HTR-8/SVneo (cell line): Measurements from ENCODE around the gene SIM1.

ENCODE experiments used
- DNase-seq: peaks from one replicate; pipeline ENCODE4 v3.0.0; 2011; ENCODE audit warnings: low spot score, mixed read lengths; ENCODE audit not compliant: insufficient read length
- FAIRE-seq: peaks from 2 replicates; lab custom pipeline; 2011; peaks lifted over from hg19 to GRCh38; lab: Jason Lieb, UNC

Gene SIM1, protein sequence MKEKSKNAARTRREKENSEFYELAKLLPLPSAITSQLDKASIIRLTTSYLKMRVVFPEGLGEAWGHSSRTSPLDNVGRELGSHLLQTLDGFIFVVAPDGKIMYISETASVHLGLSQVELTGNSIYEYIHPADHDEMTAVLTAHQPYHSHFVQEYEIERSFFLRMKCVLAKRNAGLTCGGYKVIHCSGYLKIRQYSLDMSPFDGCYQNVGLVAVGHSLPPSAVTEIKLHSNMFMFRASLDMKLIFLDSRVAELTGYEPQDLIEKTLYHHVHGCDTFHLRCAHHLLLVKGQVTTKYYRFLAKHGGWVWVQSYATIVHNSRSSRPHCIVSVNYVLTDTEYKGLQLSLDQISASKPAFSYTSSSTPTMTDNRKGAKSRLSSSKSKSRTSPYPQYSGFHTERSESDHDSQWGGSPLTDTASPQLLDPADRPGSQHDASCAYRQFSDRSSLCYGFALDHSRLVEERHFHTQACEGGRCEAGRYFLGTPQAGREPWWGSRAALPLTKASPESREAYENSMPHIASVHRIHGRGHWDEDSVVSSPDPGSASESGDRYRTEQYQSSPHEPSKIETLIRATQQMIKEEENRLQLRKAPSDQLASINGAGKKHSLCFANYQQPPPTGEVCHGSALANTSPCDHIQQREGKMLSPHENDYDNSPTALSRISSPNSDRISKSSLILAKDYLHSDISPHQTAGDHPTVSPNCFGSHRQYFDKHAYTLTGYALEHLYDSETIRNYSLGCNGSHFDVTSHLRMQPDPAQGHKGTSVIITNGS

DNA sequence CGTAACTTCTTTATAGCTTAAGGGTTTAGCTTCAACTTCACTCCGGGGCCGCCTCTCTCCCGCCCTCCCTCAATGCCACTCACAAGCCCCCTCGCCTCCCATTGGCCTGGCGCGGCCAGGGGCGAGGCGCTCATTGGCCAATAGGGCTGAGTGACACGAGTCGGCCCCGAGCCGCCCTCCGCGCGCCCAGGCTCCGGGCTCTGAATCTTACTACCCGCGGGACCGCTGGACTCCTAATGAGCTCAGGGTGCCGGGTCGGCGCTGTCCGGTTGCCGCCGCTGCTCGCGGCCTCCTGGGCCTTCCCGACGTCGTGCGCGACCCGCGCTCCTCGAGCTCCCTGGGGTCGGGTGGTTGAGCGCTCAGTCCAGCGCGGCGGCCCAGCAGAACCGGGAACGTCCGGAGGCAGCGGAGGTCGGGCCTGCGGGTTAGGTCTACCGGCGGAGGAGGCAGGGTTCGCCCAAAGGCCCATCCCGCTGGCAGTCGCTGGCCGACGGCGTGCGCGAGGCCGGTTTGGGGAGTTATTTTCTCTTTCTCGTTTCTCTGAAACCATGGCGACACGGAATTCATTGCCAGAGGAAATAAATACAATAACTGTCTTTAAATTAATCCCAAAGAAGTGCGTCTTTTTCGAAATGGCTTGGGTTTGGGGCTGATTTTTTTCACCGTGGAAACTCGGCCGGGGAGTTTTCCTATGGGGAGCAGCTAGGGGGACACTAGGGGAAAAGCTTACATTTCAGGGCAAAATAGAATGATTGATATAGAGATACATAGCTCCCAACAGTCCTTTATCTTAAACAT lies at the start of gene SIM1:
SIM1 (minus strand) TSS at position 19 of the 798 bp plus-strand sequence. CDS start 1,453 bp downstream, outside the sequence.
- FAIRE-seq (peak; percentile 74), DNase-seq (peak; percentile 94)

DNA sequence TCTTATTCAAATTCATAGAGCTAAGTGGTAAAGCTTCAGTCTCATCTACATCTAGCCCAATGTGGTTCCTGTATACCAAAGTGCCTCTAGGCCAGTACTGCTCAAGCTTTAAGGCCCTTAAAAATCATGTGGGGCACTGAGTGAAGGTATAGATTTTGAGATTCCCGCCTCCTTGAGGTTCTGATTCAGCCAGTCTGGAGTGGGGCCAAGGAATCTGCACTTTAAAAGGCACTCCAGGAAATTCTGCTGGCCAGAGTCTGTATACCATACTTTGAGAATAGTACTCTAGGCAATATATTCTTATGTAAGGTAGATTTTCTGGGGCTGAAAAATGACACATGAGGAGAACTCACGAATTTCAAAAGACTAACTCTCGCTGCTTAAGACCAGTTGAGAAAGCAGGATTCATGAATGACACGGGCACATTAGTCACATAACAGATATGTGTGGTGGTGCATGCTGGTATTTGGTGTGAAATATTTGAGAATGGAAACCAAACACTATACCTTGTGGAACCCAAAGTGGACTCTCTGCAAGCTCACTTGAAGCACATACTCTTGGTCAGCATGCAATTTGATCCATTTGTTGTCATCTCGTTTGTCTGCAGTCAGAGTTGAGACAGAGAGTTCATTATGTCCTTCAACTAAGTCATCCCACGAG lies 47.6 kb upstream of the SIM1 start:
- peak; percentile 9 for FAIRE-seq
- no peak for DNase-seq

DNA sequence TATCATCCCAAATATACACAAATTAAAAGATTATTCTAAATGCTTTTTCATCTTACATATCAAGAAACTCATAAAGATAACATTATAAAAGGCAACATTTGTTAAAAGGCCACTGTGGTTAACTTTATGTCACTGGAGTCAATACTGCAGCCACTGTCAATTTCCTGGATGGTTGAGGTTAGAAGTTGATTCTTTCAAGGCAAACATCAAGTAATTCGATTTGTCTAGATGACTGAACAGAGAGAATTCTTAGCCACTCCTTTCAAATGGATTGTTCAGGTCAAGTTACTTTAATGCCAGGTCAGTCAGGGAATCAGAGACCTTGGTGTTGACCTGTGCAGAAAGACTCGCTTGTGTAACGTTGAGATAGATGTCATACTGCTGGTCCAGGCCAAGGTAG lies 44.4 kb upstream of the SIM1 start:
- FAIRE-seq (no peak), DNase-seq (no peak)

DNA sequence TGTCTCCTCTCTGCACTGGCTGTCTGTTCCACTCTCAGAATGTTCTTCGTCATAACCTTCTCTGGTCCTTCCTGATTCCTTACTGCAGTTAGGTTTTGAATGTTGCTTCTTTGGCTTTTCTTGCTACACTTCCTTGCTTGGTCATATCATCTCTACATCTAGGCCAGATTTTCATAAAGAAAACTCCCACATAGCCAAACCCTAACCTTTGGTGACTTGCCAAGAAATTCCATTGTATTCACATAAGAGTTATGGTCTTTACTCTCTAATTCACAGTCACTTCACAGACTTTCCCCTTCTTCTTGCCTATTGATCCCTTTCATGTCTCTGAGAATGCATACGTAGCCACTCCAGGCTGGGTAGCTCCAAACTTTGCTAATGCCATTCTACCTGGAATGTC lies 41.9 kb upstream of the SIM1 start:
- FAIRE-seq (no peak), DNase-seq (no peak)

DNA sequence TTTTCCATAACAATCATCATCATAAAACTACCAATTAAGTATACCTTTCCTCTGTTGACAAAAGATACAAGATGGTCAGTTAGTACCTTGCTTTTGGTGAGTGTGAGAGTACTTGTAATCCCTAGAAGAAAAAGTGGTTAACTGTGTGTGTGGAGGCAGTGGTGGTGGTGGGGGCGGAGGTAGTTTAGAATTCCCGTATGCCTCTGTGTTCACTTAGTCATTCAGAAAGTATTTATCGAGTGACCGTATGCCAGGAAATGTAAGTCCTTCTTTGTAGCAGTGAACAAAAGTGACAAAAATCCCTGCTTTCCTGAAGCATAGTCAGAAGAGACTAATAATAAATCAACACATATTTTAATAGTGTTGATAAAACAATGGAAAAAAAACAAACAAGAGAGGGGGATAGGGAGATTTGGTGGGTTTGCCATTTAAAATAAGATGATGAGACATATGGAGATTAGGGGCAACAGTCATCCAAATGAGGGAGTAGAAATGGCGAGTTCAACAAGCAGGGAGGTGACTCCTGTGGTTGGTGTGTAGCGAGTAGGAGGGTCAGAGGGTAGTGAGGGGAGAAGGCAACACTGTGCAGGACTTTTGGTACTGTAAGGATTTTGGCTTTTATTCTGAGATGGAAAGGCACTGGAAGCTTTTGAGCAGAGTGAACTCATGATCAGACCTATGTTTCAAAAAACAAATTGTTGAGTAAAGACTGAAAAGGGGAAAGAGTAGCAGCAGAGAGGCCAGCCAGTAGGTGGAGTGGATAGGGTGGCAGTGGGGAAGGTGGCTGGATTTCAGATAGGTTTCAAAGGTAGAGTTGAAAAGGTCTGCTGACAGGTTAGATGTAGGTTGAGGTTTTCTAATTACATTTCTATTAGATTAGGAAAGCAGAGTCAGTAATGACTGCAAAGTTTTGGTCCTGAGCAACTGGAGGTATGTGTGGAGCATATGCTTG lies 40.3 kb upstream of the SIM1 start:
- DNase-seq (peak; percentile 40), FAIRE-seq (peak; percentile 79)

DNA sequence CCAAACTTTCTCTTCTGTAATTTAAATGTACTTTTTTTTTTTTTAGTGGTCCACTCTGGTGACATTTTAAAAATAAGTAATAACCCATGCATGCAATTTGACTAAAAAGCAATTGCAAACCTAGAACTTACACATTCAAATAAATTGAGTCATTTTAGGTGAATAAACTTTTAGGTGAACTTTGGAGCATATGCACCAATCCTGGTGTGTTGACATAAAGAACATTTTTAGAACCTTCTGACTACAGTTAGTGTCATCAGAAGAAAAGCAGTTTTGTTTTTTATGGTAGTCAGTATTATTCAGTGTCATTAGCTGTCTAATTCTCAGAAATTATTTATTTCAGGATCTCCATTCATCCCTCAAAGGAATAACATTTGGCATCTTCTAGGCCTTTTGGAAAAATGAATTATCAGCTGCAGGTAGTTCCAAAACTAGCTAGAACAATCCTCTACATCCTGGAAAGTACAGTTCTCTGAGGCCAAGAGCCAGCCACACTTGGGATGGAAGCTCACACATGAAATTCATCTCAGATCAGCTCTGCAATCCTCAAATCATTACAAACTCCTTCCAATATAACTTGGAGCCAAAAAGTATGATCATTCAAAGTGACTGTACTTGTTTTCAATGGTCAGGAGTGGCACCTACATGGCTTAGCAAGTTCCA lies 38.5 kb upstream of the SIM1 start:
- no peak for FAIRE-seq

DNA sequence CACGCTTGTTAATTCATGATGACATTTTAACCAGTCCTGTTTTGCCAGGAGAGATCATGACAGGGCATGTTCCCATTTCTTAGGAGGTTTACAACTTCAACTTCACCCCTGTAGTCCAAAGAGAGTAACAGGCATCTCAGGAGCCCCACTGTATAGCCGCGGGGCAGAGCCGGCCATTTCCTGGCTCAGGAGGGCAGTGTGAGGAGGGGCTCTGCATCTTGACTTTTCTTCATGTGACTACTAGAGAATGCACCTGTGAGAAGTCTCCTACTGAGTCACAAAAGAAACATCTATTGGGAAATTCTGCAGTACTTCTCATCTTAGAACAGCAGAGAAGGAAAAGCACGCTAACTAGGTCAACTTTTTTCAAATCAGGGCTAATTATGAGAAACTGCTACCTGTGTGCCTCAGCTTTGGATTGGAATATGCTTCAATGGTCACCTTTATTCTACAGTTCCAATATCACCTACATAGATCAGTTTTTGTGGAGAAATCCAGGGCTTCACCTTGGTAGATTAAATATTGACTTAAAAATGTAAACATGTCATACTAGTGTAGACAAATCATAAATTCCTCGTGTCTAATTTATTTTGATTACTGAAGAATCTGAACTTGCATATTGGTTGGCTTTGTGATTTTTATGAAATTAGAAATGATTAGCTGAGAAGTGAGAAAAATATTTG lies 28.6 kb upstream of the SIM1 start:
- no peak for DNase-seq
- FAIRE-seq: no peak

More for the DNA sequence above, 38.5 kb upstream of the SIM1 start:
- DNase-seq: no peak

DNA sequence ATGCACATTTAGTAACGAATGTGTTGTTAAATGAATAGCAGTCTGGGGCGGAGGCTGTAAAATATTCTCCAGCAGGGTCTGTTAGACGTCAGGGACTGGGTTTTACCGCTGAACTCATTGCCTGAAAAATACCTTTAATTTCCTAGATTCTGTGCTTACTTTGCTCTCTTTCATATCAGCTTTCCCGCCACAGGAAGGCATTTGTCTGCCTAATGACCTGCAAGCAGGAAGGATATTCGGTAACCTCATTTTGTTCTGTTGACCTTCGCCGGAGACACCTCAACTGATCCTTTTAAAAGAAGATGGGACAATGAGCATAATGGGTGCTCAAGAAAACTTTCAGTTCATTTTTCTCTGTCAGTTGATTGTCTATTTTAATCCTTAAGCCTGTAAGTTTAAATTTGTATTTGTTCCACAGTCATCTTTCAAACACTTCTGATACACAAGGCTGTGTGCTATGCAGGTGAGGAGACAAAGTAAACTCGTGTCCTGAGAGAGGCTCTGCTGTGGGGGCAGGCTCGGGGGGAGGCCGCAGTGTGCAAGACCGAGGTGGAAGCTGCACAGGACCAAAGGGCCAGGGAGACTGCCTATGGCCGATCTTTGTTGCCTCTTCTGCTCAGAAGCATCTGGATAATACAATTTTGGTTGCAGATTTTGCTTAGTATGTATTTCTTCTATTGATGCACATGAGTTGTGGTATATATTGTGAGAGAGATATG lies 27.4 kb upstream of the SIM1 start:
- FAIRE-seq (no peak), DNase-seq (no peak)

DNA sequence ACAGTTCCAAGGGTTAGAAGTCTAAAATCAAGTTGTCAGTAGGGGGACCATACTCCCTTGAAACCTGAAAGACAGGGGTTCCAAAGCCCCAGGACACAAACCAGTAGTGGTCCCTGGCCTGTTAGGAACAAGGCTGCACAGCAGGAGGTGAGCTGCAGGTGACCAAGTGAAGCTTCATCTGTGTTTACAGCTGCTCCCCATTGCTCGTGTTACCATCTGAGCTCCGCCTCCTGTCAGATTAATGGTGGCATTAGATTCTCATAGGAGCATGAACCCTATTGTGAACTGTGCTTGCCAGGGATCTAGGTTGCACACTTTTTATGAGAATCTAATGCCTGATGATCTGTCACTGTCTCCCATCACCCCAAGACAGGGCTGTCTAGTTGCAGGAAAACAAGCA lies 25.3 kb upstream of the SIM1 start:
- FAIRE-seq (no peak), DNase-seq (no peak)

DNA sequence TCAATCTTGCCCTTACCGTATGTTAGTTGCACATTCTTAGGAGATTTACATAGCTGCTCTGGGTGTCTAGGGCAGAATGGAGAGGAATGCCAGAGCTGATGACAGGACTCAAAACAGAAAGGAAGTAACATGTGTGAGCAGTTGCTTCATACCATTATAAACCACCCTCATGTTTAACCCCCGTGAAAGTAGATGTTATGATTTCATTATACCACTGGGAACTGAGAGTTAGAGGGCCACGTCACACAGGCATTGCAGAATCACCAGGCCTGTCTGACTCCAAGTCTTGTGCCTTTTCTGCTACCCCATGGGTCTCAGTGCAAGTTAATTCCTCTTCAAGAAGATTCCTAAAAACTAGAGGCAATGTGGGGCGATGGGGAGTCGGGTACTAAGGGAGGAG lies 23.5 kb upstream of the SIM1 start:
- DNase-seq (no peak), FAIRE-seq (no peak)

DNA sequence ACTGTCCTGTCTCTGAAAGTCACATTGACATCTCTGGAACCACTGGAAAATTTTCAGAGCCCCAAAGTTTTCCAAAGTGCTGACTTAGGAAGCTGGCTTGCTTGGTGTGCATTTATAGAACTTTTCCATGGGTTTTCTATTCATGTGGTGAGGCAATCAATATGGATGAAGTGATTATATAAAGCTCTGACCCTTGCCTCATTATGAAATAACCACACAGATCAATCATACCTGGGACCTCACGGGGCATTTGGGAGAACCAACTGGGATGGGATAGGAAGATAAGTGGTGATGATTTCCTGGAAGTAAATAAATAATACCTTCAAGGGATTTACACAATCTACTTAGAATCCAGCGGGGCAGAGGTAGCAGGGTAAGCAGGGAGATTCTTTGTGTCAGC lies 22.9 kb upstream of the SIM1 start:
- DNase-seq: no peak
- FAIRE-seq: no peak

DNA sequence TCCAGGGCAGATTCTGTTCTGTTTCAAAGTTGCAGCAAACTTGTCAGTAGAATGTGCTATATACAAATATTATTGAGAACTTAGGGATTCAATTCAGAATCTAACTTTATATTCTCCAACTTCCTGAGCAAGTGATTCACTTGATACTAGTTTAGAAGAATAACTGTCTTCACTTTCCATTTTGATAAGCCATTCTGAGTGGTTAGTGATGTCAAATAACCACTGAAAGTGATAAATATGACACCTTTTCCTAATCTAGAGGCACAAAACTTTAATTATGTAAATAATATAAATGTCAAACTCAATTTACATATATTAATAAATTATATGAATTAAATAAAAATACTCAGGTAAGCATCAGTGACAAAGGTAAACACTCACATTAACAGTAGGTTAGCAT lies 20.5 kb upstream of the SIM1 start:
- FAIRE-seq (no peak), DNase-seq (no peak)

DNA sequence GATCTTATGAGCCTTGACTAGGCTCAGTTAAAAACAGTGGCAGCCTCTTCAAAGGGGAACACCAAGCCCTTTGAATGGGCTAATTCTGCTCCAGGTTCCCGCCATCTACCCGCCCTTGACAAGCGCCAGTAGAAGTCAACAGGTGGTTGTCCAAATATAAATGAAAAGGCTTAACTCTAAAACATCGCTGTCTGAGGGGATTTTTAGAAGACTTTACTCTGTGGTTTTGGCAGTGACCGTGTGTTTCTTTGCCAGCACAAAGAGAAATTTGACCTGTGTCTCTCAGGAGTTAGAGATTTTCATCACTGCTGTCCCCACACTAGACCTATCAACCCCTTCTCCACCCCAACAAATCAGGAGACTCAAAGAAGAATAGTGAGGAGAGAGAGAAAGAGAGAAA lies 19.8 kb upstream of the SIM1 start:
- no peak for FAIRE-seq
- no peak for DNase-seq

DNA sequence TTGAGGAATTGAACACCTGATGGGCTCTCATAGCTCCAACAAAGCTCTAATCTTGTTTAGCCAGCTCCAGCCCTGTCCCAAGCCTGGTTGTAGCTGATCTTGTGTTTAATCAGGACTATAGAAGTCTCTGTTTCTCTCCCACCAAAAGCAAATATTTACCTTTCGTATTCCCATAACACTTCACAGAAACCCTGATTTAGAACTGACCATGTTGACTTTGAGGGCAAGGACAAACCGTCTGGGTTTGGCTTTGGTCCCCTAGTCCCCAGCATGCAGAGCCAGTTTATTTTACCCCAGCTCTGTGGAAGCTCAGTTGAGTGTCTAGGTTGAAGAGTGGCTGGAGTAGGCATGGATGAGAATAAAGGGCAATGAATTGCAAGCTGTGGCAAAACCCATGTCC lies 18.0 kb upstream of the SIM1 start:
- DNase-seq (no peak), FAIRE-seq (no peak)

DNA sequence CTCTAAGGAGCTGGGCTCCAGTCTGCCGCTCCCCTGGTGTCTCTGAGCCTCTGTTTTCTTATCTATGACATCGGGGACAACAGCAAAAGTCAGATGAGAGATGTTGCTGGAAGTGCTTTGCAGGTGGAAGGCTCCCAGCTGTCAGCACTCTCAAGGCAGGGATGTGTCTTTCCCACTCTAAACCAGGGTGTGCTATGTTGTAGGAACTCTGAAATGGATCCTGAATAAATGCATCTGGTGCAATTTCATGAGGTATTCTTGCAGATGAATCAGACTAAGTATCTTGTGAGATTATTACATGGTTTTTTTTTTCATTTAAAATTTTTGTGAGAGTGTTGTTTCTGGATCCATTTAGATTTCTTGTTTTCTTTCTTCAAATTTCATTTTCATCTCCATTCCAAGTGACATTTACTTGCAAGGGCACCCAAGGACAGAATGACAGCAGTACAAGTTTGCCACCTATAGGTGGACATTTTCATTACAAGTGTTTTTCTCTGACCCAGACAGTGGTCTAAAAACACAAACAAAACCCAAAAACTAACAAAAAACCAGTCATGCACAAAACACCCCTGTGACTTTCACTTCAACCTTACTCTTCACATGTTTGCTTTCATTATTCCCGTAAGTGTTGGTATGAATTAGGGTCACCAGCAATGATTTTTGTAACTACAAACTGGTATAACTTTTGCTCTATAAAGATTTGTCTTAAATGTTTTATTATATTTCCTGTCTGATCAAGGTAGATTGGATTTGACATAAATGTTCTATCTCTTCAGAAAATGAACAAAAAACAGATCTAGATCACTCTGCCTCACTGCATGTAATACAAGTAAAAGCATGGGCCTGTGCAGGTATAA lies 14.7 kb upstream of the SIM1 start:
- peak; percentile 30 for DNase-seq
- FAIRE-seq: no peak

DNA sequence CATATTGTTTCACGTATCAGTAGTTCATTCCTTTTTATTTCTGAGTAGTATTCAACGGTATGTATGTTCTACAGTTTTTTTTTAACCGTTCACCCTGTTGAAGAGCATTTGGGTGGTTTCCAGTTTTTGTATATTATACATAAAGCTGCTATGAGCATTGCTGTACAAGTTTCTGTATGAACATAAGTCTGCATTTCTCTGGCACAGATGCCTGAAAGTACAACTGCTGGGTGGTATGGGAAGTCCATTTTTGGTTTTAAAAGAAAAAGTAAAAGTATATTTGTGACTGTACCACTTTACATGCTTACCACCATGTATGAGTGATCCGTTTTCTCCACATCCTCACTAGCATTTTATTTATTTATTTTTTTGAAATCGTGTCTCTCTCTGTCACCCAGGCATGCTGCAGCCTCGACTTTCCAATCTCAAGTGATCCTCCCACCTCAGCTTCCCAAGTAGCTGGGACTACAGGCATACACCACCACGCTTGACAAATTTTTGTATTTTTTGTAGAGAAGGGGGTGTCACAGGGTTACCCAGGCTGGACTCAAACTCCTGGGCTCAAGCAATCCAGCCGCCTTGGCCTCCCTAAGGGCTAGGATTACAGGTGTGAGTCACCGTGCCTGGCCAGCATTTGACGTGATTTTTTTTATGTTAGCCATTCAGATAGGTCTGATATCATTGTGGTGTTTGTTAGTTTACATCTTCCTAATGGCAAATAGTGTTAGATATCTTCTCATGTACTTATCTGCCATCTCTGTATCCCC lies 11.0 kb upstream of the SIM1 start:
- DNase-seq: no peak
- no peak for FAIRE-seq
